HCT116 (cell line): ENCODE results near the gene BEX3. TPM values are rescaled to one million over a fixed set of nuclear protein-coding genes. Genes with fewer than 3 reads are reported as not detected.

Experiments
- ATAC-seq: fragments of 200-7000 bp; cut with Tn5 transposase; 2 replicates; pipeline ENCODE4 v1.9.1; 2020; ENCODE audit warnings: mild to moderate bottlenecking, moderate library complexity
- BruUV-seq: library from RNA; stranded (reverse); fragments of 400-500 nt; replicated peaks from 2 replicates; lab custom pipeline; 2021; lab: Mats Ljungman, UMichigan
- CTCF ChIA-PET: fragments of 300-600 bp; sonication (Branson Sonifier 250); formaldehyde crosslinking; loops from one replicate; lab custom pipeline; 2021; ENCODE audit warnings: antibody characterized with exemption; lab: Charles Lee
- POLR2A ChIA-PET: fragments of 300-600, 350-600 bp; sonication (Branson Sonifier 250); formaldehyde crosslinking; loops from one replicate; lab custom pipeline; 2021; ENCODE audit warnings: antibody characterized with exemption; lab: Charles Lee
- RAD21 ChIA-PET, 2 experiments: fragments of 300-600 bp; sonication (Branson Sonifier 250); formaldehyde crosslinking; loops; one replicate each; lab custom pipeline; 2023; ENCODE audit warnings: low total read pairs in 2 of 2; ENCODE audit not compliant: uncharacterized antibody in 2 of 2, unreplicated experiment in 2 of 2, low non-redundant PET in 1 of 2; lab: Charles Lee
- DNase-seq: peaks from one replicate; pipeline ENCODE4 v3.0.0-alpha.2; 2010; ENCODE audit warnings: low read depth, low spot score
- H2AFZ ChIP-seq: fragments of 200-600 bp; shearing (Covaris generic), sonication (generic); 2 replicates; pipeline ENCODE4 v1.6.1; 2017; ENCODE audit warnings: low read depth, mixed run types, mixed read lengths, antibody characterized with exemption, low read length; ENCODE audit not compliant: poor library complexity, severe bottlenecking
- H3K27ac ChIP-seq: 2 replicates; pipeline ENCODE4 v1.5.1; 2012; ENCODE audit warnings: low read depth, low read length
- H3K27me3 ChIP-seq: fragments of 200-600 bp; sonication (generic); 2 replicates; pipeline ENCODE4 v1.6.1; 2016; ENCODE audit warnings: mixed run types, low read length, mixed read lengths; ENCODE audit not compliant: insufficient read depth
- H3K36me3 ChIP-seq, 2 experiments: fragments of 200-500 bp in 1 of 2; fragments of 200-600 bp in 1 of 2; sonication (Bioruptor generic) in 1 of 2; sonication (generic) in 1 of 2; 2 replicates each; pipeline versions ENCODE4 v1.5.1 to v1.6.1; 2014 to 2016; ENCODE audit warnings: low read length in 2 of 2, inconsistent platforms in 1 of 2, mixed read lengths in 1 of 2, mixed run types in 1 of 2; ENCODE audit not compliant: insufficient read depth in 2 of 2, control insufficient read depth in 1 of 2
- H3K4me1 ChIP-seq, 2 experiments: fragments of 200-600 bp in 1 of 2; sonication (generic) in 1 of 2; 2 replicates each; pipeline versions ENCODE4 v1.5.1 to v1.6.1; 2012 to 2017; ENCODE audit warnings: low read length in 2 of 2, inconsistent platforms in 1 of 2, mild to moderate bottlenecking in 1 of 2, mixed read lengths in 1 of 2, mixed run types in 1 of 2, moderate library complexity in 1 of 2; ENCODE audit not compliant: insufficient read depth in 2 of 2, control insufficient read depth in 1 of 2
- H3K4me2 ChIP-seq: fragments of 200-600 bp; sonication (generic); 2 replicates; pipeline ENCODE4 v1.6.1; 2017; ENCODE audit warnings: mixed run types, low read length, mixed read lengths
- H3K4me3 ChIP-seq, 2 experiments: fragments of 200-600 bp in 1 of 2; sonication (generic) in 1 of 2; replicated peaks in 1 of 2; 2 replicates each; pipeline ENCODE4 v1.5.1; 2011 to 2016; ENCODE audit warnings: low read length in 2 of 2, control low read depth in 1 of 2, low read depth in 1 of 2, mild to moderate bottlenecking in 1 of 2, mixed read lengths in 1 of 2, mixed run types in 1 of 2
- H3K79me2 ChIP-seq: fragments of 200-600 bp; sonication (generic); 2 replicates; pipeline ENCODE4 v1.6.1; 2017; ENCODE audit warnings: mild to moderate bottlenecking, mixed run types, low read length, moderate library complexity, mixed read lengths; ENCODE audit not compliant: insufficient read depth
- H3K9ac ChIP-seq: fragments of 200-600 bp; sonication (generic); 2 replicates; pipeline ENCODE4 v1.6.1; 2016; ENCODE audit warnings: low read length, mixed read lengths
- H3K9me2 ChIP-seq: fragments of 200-600 bp; sonication (generic), shearing (Covaris generic); 2 replicates; pipeline ENCODE4 v1.6.1; 2017; ENCODE audit warnings: mixed run types, mild to moderate bottlenecking, moderate library complexity; ENCODE audit not compliant: insufficient read depth
- H3K9me3 ChIP-seq, 2 experiments: fragments of 200-500 bp in 1 of 2; fragments of 200-600 bp in 1 of 2; sonication (Bioruptor generic) in 1 of 2; sonication (generic) in 1 of 2; 2 replicates each; pipeline ENCODE4 v1.6.1; 2014 to 2017; ENCODE audit warnings: low read length in 2 of 2, mixed read lengths in 2 of 2, inconsistent platforms in 1 of 2, low read depth in 1 of 2, mild to moderate bottlenecking in 1 of 2, mixed run types in 1 of 2, moderate library complexity in 1 of 2; ENCODE audit not compliant: control insufficient read depth in 1 of 2, insufficient read depth in 1 of 2
- H4K20me1 ChIP-seq: fragments of 200-600 bp; sonication (generic), shearing (Covaris generic); 2 replicates; pipeline ENCODE4 v1.6.1; 2017; ENCODE audit warnings: mixed run types, mild to moderate bottlenecking, moderate library complexity; ENCODE audit not compliant: insufficient read depth
- CBX3 ChIP-seq: IDR thresholded peaks from 2 replicates; pipeline ENCODE4 v1.6.1; 2012; ENCODE audit warnings: low read depth
- CEBPB ChIP-seq: IDR thresholded peaks from 2 replicates; pipeline ENCODE4 v1.6.1; 2012; ENCODE audit warnings: low read depth
- EGR1 ChIP-seq: IDR thresholded peaks from 2 replicates; pipeline ENCODE4 v1.6.1; 2012; ENCODE audit warnings: low read depth
- ELF1 ChIP-seq: IDR thresholded peaks from 2 replicates; pipeline ENCODE4 v1.6.1; 2012; ENCODE audit warnings: low read depth, borderline replicate concordance
- EZH2 ChIP-seq: fragments of 200-600 bp; sonication (generic); IDR thresholded peaks from 2 replicates; pipeline ENCODE4 v1.6.1; 2017; ENCODE audit warnings: antibody characterized with exemption, mixed run types
- FOSL1 ChIP-seq: IDR thresholded peaks from 2 replicates; pipeline ENCODE4 v1.6.1; 2012; ENCODE audit warnings: low read depth
- SIN3A ChIP-seq: IDR thresholded peaks from 2 replicates; pipeline ENCODE4 v1.6.1; 2012; ENCODE audit warnings: low read depth
- SP1 ChIP-seq: IDR thresholded peaks from 2 replicates; pipeline ENCODE4 v1.6.1; 2012; ENCODE audit warnings: low read depth
- SRF ChIP-seq: IDR thresholded peaks from 2 replicates; pipeline ENCODE4 v1.6.1; 2012; ENCODE audit warnings: low read depth
- TCF7L2 ChIP-seq: IDR thresholded peaks from 2 replicates; pipeline ENCODE4 v1.7.0; 2011; ENCODE audit warnings: borderline replicate concordance, inconsistent platforms; ENCODE audit not compliant: insufficient read depth, insufficient read length; ENCODE audit errors: extremely low read depth
- intact Hi-C: fragments of 100-400 bp; cut with micrococcal nuclease; formaldehyde crosslinking; loops from 2 replicates; pipeline ENCODE4 v1.10.0; 2022
- total RNA-seq: library from RNA; stranded (reverse); gene quantifications from one replicate; pipeline ENCODE4 v1.2.1, GENCODE V29; 2021; ENCODE audit not compliant: unreplicated experiment
- TF ChIP-seq, protein P1 (sequence below): IDR thresholded peaks from 2 replicates; pipeline ENCODE4 v1.6.1; 2012
- TF ChIP-seq, protein P2 (sequence below): IDR thresholded peaks from 2 replicates; pipeline ENCODE4 v1.6.1; 2012; ENCODE audit warnings: low read depth
- TF ChIP-seq, protein P3 (sequence below), 3 experiments: fragments of 200-600 bp in 1 of 3; sonication (generic) in 1 of 3; IDR thresholded peaks in 2 of 3; conservative IDR thresholded peaks in 1 of 3; 2 replicates each; pipeline ENCODE4 v1.5.1; 2012 to 2017; ENCODE audit warnings: low read depth in 2 of 3, low read length in 2 of 3, antibody characterized with exemption in 1 of 3, borderline replicate concordance in 1 of 3, control low read depth in 1 of 3, mild to moderate bottlenecking in 1 of 3, mixed read lengths in 1 of 3, mixed run types in 1 of 3, moderate library complexity in 1 of 3; ENCODE audit not compliant: insufficient read depth in 1 of 3
- TF ChIP-seq, protein P4 (sequence below): IDR thresholded peaks from 2 replicates; pipeline ENCODE4 v1.6.1; 2011; ENCODE audit warnings: mild to moderate bottlenecking, low read length, moderate library complexity; ENCODE audit not compliant: insufficient replicate concordance; ENCODE audit errors: extremely low read depth

The BEX3 gene
- total RNA-seq, 1 experiment from 2014 or later, result 86.2 TPM

DNA sequence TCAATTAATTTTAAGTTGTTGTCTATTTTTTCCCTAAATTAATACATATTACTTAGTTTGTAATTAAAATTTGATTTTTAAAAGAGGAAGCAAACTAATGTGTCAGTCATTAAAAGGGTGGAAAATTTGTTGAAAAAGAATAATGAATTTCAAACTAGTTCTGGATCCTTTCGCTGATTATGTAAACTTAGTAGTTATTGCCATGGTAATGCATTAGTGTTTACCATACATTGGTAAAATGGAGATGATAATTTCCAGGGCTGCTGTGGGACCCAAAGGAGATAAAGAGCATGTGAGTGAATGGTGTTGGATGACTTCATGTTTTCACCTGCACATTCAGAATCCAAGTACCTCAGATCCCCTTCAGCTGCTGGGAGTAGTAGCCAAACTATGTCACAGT, 6.5 kb downstream of the BEX3 start:
- no peak overlapping the region for H3K4me2 ChIP-seq
- TF ChIP-seq EGR1 (no peak), SIN3A (no peak)
- H4K20me1 ChIP-seq, result no peaks in the 10 kb centered on the region
- intact Hi-C loops, result no loop called here
- no peak for ATAC-seq
- H3K9ac ChIP-seq, result no peak overlapping the region
- H3K9me2 ChIP-seq, result no peaks in the 10 kb centered on the region
- H3K27me3 ChIP-seq, result no peaks in the 10 kb centered on the region
- no peaks in the 10 kb centered on the region for H3K79me2 ChIP-seq
- CTCF ChIA-PET, result no interaction called here
- no peak overlapping the region for H2AFZ ChIP-seq
- DNase-seq, result no peak
- RAD21 ChIA-PET, result no interaction called here
- POLR2A ChIA-PET, result no interaction called here
- BruUV-seq, result no TSS peak
- no peak overlapping the region for H3K27ac ChIP-seq
- no peak overlapping the region for H3K4me3 ChIP-seq
- H3K4me1 ChIP-seq, result no peaks in the 10 kb centered on the region
- H3K36me3 ChIP-seq, result no peaks in the 10 kb centered on the region
- no peaks in the 10 kb centered on the region for H3K9me3 ChIP-seq

DNA sequence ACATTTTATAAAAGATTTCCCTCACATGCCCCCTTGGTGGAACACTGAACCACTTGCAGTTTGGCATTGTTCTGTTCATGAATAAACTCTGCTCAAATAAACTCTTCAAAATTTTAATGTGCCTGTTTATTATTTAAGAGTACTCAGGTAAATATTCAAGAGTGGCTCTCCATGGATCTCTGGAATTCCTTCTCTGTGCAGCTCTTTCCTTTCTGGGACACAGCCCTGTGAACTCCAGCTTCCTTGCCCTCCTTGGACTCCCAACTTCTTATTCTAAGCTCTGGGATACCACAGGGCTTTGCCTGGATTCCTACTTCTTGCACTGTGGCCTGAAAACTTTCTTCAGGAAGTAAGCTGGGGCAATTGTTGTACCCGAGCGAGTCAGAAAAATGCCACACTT, 8.3 kb downstream of the BEX3 start:
- Histone ChIP-seq H3K27me3 (no peaks in the 10 kb centered on the region), H3K4me2 (no peak overlapping the region), H3K4me3 (no peak overlapping the region), H2AFZ (no peak overlapping the region), H3K9me3 (no peaks in the 10 kb centered on the region), H4K20me1 (no peaks in the 10 kb centered on the region), H3K4me1 (no peaks in the 10 kb centered on the region), H3K9ac (no peak overlapping the region), H3K79me2 (no peaks in the 10 kb centered on the region), H3K36me3 (no peaks in the 10 kb centered on the region), H3K9me2 (no peaks in the 10 kb centered on the region), H3K27ac (no peak overlapping the region)
- DNase-seq, result no peak
- RAD21 ChIA-PET, result no interaction called here
- no TSS peak for BruUV-seq
- no peak for ATAC-seq
- CTCF ChIA-PET, result no interaction called here
- intact Hi-C loops, result no loop called here
- POLR2A ChIA-PET, result no interaction called here
- TF ChIP-seq SRF (no peak), CBX3 (no peak), ELF1 (no peak), TCF7L2 (no peak), FOSL1 (no peak), EZH2 (no peak), SIN3A (no peak), SP1 (no peak), CEBPB (no peak)
- TF ChIP-seq, protein P1, sequence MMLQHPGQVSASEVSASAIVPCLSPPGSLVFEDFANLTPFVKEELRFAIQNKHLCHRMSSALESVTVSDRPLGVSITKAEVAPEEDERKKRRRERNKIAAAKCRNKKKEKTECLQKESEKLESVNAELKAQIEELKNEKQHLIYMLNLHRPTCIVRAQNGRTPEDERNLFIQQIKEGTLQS, result no peak
- TF ChIP-seq, protein P2, sequence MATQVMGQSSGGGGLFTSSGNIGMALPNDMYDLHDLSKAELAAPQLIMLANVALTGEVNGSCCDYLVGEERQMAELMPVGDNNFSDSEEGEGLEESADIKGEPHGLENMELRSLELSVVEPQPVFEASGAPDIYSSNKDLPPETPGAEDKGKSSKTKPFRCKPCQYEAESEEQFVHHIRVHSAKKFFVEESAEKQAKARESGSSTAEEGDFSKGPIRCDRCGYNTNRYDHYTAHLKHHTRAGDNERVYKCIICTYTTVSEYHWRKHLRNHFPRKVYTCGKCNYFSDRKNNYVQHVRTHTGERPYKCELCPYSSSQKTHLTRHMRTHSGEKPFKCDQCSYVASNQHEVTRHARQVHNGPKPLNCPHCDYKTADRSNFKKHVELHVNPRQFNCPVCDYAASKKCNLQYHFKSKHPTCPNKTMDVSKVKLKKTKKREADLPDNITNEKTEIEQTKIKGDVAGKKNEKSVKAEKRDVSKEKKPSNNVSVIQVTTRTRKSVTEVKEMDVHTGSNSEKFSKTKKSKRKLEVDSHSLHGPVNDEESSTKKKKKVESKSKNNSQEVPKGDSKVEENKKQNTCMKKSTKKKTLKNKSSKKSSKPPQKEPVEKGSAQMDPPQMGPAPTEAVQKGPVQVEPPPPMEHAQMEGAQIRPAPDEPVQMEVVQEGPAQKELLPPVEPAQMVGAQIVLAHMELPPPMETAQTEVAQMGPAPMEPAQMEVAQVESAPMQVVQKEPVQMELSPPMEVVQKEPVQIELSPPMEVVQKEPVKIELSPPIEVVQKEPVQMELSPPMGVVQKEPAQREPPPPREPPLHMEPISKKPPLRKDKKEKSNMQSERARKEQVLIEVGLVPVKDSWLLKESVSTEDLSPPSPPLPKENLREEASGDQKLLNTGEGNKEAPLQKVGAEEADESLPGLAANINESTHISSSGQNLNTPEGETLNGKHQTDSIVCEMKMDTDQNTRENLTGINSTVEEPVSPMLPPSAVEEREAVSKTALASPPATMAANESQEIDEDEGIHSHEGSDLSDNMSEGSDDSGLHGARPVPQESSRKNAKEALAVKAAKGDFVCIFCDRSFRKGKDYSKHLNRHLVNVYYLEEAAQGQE, result no peak
- TF ChIP-seq, protein P3, sequence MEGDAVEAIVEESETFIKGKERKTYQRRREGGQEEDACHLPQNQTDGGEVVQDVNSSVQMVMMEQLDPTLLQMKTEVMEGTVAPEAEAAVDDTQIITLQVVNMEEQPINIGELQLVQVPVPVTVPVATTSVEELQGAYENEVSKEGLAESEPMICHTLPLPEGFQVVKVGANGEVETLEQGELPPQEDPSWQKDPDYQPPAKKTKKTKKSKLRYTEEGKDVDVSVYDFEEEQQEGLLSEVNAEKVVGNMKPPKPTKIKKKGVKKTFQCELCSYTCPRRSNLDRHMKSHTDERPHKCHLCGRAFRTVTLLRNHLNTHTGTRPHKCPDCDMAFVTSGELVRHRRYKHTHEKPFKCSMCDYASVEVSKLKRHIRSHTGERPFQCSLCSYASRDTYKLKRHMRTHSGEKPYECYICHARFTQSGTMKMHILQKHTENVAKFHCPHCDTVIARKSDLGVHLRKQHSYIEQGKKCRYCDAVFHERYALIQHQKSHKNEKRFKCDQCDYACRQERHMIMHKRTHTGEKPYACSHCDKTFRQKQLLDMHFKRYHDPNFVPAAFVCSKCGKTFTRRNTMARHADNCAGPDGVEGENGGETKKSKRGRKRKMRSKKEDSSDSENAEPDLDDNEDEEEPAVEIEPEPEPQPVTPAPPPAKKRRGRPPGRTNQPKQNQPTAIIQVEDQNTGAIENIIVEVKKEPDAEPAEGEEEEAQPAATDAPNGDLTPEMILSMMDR (IDR thresholded peaks at IDR 0.05 in 2 of 3, conservative IDR thresholded peaks at IDR 0.05 in 1 of 3; ENCODE audit: borderline replicate concordance in 1 of 3, insufficient read depth in 1 of 3, low read depth in 2 of 3, low read length in 2 of 3), result no peak
- TF ChIP-seq, protein P4, sequence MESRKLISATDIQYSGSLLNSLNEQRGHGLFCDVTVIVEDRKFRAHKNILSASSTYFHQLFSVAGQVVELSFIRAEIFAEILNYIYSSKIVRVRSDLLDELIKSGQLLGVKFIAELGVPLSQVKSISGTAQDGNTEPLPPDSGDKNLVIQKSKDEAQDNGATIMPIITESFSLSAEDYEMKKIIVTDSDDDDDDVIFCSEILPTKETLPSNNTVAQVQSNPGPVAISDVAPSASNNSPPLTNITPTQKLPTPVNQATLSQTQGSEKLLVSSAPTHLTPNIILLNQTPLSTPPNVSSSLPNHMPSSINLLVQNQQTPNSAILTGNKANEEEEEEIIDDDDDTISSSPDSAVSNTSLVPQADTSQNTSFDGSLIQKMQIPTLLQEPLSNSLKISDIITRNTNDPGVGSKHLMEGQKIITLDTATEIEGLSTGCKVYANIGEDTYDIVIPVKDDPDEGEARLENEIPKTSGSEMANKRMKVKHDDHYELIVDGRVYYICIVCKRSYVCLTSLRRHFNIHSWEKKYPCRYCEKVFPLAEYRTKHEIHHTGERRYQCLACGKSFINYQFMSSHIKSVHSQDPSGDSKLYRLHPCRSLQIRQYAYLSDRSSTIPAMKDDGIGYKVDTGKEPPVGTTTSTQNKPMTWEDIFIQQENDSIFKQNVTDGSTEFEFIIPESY, result no peak
